B cell (primary cell): ENCODE data around the gene ARFIP2. TPM values are rescaled to one million over a fixed set of nuclear protein-coding genes. Genes with fewer than 3 reads are reported as not detected.

Source experiments
- ATAC-seq: fragments of 200-7000 bp; cut with Tn5 transposase; one replicate; pipeline ENCODE4 v1.10.0; 2021; ENCODE audit warnings: low read depth, mild to moderate bottlenecking, moderate number of reproducible peaks, moderate library complexity
- CTCF ChIA-PET: fragments of 350-600 bp; sonication (Branson Sonifier 250); formaldehyde crosslinking; loops from one replicate; lab custom pipeline; 2021; ENCODE audit warnings: antibody characterized with exemption, inconsistent platforms; lab: Charles Lee
- POLR2A ChIA-PET: fragments of 350-600 bp; sonication (Branson Sonifier 250); formaldehyde crosslinking; loops from one replicate; lab custom pipeline; 2021; ENCODE audit warnings: antibody characterized with exemption; lab: Charles Lee
- DNase-seq: peaks from one replicate; pipeline ENCODE4 v3.0.0; 2013
- H2AFZ ChIP-seq: 2 replicates; pipeline ENCODE4 v1.6.1; 2012; ENCODE audit warnings: mild to moderate bottlenecking, low read depth, low read length; ENCODE audit not compliant: insufficient read depth, poor library complexity, severe bottlenecking
- H3K27ac ChIP-seq, 2 donors: 1 replicate in 1 of 2; 2 replicates in 1 of 2; pipeline ENCODE4 v1.5.1; 2012 to 2013; ENCODE audit warnings: low read length in 2 of 2, mild to moderate bottlenecking in 2 of 2, moderate library complexity in 1 of 2
- H3K27me3 ChIP-seq, 4 experiments: fragments of 200-600 bp in 1 of 4; sonication (generic) in 1 of 4; replicated peaks in 1 of 4; 1 replicate in 2 of 4; 2 replicates in 2 of 4; pipeline versions ENCODE4 v1.6.1 to v1.7.0; 2013 to 2016; ENCODE audit warnings: low read length in 3 of 4, mild to moderate bottlenecking in 2 of 4, mixed read lengths in 1 of 4, moderate library complexity in 1 of 4; ENCODE audit not compliant: insufficient read depth in 4 of 4, control insufficient read depth in 3 of 4; ENCODE audit errors: control extremely low read depth in 1 of 4
- H3K36me3 ChIP-seq, 2 experiments: replicated peaks in 1 of 2; 1 replicate in 1 of 2; 2 replicates in 1 of 2; pipeline versions ENCODE4 v1.6.1 to v1.7.1; 2013; ENCODE audit warnings: low read length in 1 of 2; ENCODE audit not compliant: insufficient read depth in 2 of 2, control insufficient read depth in 1 of 2; ENCODE audit errors: control extremely low read depth in 1 of 2, extremely low read depth in 1 of 2
- H3K4me1 ChIP-seq, 2 donors: fragments of 200-600 bp in 1 of 2; sonication (generic) in 1 of 2; 1 replicate in 1 of 2; 2 replicates in 1 of 2; pipeline versions ENCODE4 v1.5.1 to v1.6.1; 2013 to 2017; ENCODE audit warnings: low read length in 2 of 2; ENCODE audit not compliant: control insufficient read depth in 2 of 2, insufficient read depth in 2 of 2
- H3K4me2 ChIP-seq: replicated peaks from 2 replicates; pipeline ENCODE3; 2012; ENCODE audit warnings: mild to moderate bottlenecking, low read depth, low read length; ENCODE audit not compliant: poor library complexity, severe bottlenecking
- H3K4me3 ChIP-seq, 5 experiments: fragments of 200-600 bp in 1 of 5; sonication (generic) in 1 of 5; 1 replicate in 3 of 5; 2 replicates in 2 of 5; pipeline versions ENCODE4 v1.5.1 to v1.7.0; 2011 to 2016; ENCODE audit warnings: low read length in 4 of 5, mild to moderate bottlenecking in 4 of 5, low read depth in 2 of 5, control low read depth in 1 of 5, moderate library complexity in 1 of 5; ENCODE audit not compliant: insufficient read depth in 1 of 5; ENCODE audit errors: control extremely low read depth in 1 of 5, extremely low read depth in 1 of 5
- H3K79me2 ChIP-seq: fragments of 200-600 bp; sonication (generic); one replicate; pipeline ENCODE4 v1.6.0; 2016; ENCODE audit warnings: low read length; ENCODE audit not compliant: control insufficient read depth, insufficient read depth
- H3K9ac ChIP-seq: fragments of 200-600 bp; sonication (generic); 2 replicates; pipeline ENCODE4 v1.6.1; 2017; ENCODE audit warnings: mild to moderate bottlenecking, low read length, moderate library complexity
- H3K9me3 ChIP-seq, 3 donors: one replicate each; pipeline versions ENCODE4 v1.6.1 to v1.7.1; 2013; ENCODE audit warnings: low read length in 2 of 3; ENCODE audit not compliant: control insufficient read depth in 2 of 3, insufficient read depth in 1 of 3; ENCODE audit errors: control extremely low read depth in 1 of 3
- H4K20me1 ChIP-seq: 2 replicates; pipeline ENCODE4 v1.6.0; 2012; ENCODE audit warnings: mild to moderate bottlenecking, low read length; ENCODE audit not compliant: insufficient read depth, control insufficient read depth, poor library complexity, severe bottlenecking
- H3K27ac Mint-ChIP-seq: one replicate; pipeline ENCODE4 v1.8.0; 2021; ENCODE audit warnings: mixed read lengths
- H3K27me3 Mint-ChIP-seq: one replicate; pipeline ENCODE4 v1.8.0; 2021; ENCODE audit warnings: mixed read lengths
- H3K4me1 Mint-ChIP-seq: one replicate; pipeline ENCODE4 v1.8.0; 2021; ENCODE audit warnings: mixed read lengths
- H3K4me3 Mint-ChIP-seq: one replicate; pipeline ENCODE4 v1.8.0; 2021; ENCODE audit warnings: mixed read lengths
- H3K9me3 Mint-ChIP-seq: one replicate; pipeline ENCODE4 v1.8.0; 2022; ENCODE audit warnings: mixed read lengths; ENCODE audit not compliant: insufficient read depth
- CTCF ChIP-seq: fragments of 200-600 bp; IDR thresholded peaks from one replicate; pipeline ENCODE4 v1.8.0; 2022; ENCODE audit warnings: antibody characterized with exemption, mild to moderate bottlenecking
- EZH2 ChIP-seq: IDR thresholded peaks from 2 replicates; pipeline ENCODE4 v1.6.1; 2012; ENCODE audit warnings: borderline replicate concordance, low read depth, mild to moderate bottlenecking, moderate library complexity, low read length; ENCODE audit not compliant: insufficient read depth, poor library complexity, severe bottlenecking
- WGBS: methylation state at CpG from one replicate; pipeline ENCODE4 v1.1.5; 2013; ENCODE audit warnings: missing lambda C conversion rate; ENCODE audit not compliant: insufficient coverage; 5-methylcytosine and 5-hydroxymethylcytosine counted together
- intact Hi-C: fragments of 100-400 bp; cut with micrococcal nuclease; formaldehyde crosslinking; loops from one replicate; pipeline ENCODE4 v1.10.0; 2022
- polyA plus RNA-seq: library from polyadenylated mRNA; depleted of rRNA; stranded (reverse); fragments of >200 nt; gene quantifications from 2 replicates; pipeline ENCODE4 v1.2.3, GENCODE V29; 2012
- total RNA-seq, 2 donors: library from RNA; stranded (reverse); fragments of 120-200 nt in 1 of 2; gene quantifications; 1 replicate in 1 of 2; 2 replicates in 1 of 2; pipeline versions ENCODE4 v1.2.3 to v1.2.4, GENCODE V29; 2013 to 2022

Gene ARFIP2
- total and polyA plus RNA-seq, 2 donors (not counting 1 experiment from before 2014, with no cell fraction given) = 47.5 to 54.5 TPM

GRCh38 chr11:6474413-6474792, 6.7 kb downstream of the ARFIP2 start:
- H3K79me2 ChIP-seq = no peaks in the 10 kb centered on the region
- CTCF ChIA-PET = interaction anchor here (1.2 to 2.8 kb wide), 2 partner anchors 30 to 52 kb away, joined by 4 to 9 read pairs; no protein-coding TSS in a partner anchor
- TF ChIP-seq EZH2 (no peak), CTCF (no peak)
- peaks cover 0 to 5% (median 0%) of the 10 kb centered on the region in 4 experiments for H3K27me3 ChIP-seq
- peak overlapping the region; percentile 86 for H2AFZ ChIP-seq
- H3K9ac ChIP-seq = peak overlapping the region; percentile 66
- peak overlapping the region; percentile 72 to 76 for H3K27ac ChIP-seq
- peak overlapping the region; percentile 82 for H3K4me3 Mint-ChIP-seq
- peaks cover 24% of the 10 kb centered on the region for H3K4me1 Mint-ChIP-seq
- peaks cover 0 to 17% of the 10 kb centered on the region in 2 experiments for H3K36me3 ChIP-seq
- peak overlapping the region in 4 of 5 experiments; percentile 46 to 82 (median 74) for H3K4me3 ChIP-seq
- peak overlapping the region; percentile 90 for H3K4me2 ChIP-seq
- DNase-seq = no peak
- no peaks in the 10 kb centered on the region for H3K9me3 ChIP-seq
- peak overlapping the region; percentile 80 for H3K27ac Mint-ChIP-seq
- 59% methylated on average over 3 of the region's 7 CpGs for WGBS
- no peaks in the 10 kb centered on the region for H3K9me3 Mint-ChIP-seq
- ATAC-seq = no peak
- H3K4me1 ChIP-seq = peaks cover 8 to 15% of the 10 kb centered on the region in 2 donors
- H4K20me1 ChIP-seq = no peaks in the 10 kb centered on the region
- no peaks in the 10 kb centered on the region for H3K27me3 Mint-ChIP-seq
- intact Hi-C loops = no loop called here
- POLR2A ChIA-PET = interaction anchor here (1.4 kb wide), 1 partner anchor 85 kb away, joined by 4 read pairs; the partner anchor contains the start of gene SMPD1
